H9 (cell line): ENCODE results near the gene ELMOD2. TPM values are rescaled to one million over a fixed set of nuclear protein-coding genes. Genes with fewer than 3 reads are reported as not detected.

Experiments
- DNase-seq: peaks from one replicate; pipeline ENCODE4 v3.0.0-alpha.2; 2017
- H2AFZ ChIP-seq: one replicate; pipeline ENCODE4 v1.6.1; 2013; ENCODE audit warnings: mild to moderate bottlenecking, low read length, control low read depth, moderate library complexity
- H2AK5ac ChIP-seq: 2 replicates; pipeline ENCODE4 v1.6.1; 2013; ENCODE audit warnings: low read length, control low read depth, mixed read lengths; ENCODE audit not compliant: insufficient read length
- H2BK120ac ChIP-seq: one replicate; pipeline ENCODE4 v1.6.1; 2013; ENCODE audit warnings: low read depth, mild to moderate bottlenecking, low read length, control low read depth, inconsistent platforms; ENCODE audit not compliant: poor library complexity, severe bottlenecking
- H2BK12ac ChIP-seq: 2 replicates; pipeline ENCODE4 v1.6.1; 2013; ENCODE audit warnings: low read length, control low read depth, mixed read lengths, low read depth; ENCODE audit not compliant: insufficient read length
- H2BK15ac ChIP-seq: 2 replicates; pipeline ENCODE4 v1.6.1; 2013; ENCODE audit warnings: low read depth, low read length, control low read depth
- H2BK20ac ChIP-seq: one replicate; pipeline ENCODE4 v1.6.1; 2013; ENCODE audit warnings: low read depth, mild to moderate bottlenecking, low read length, control low read depth, inconsistent platforms; ENCODE audit not compliant: poor library complexity, severe bottlenecking
- H2BK5ac ChIP-seq: 2 replicates; pipeline ENCODE4 v1.6.1; 2013; ENCODE audit warnings: low read length, control low read depth, mixed read lengths; ENCODE audit not compliant: insufficient read length
- H3K14ac ChIP-seq: 2 replicates; pipeline ENCODE4 v1.6.1; 2013; ENCODE audit warnings: low read length, control low read depth; ENCODE audit not compliant: insufficient read depth
- H3K18ac ChIP-seq: 2 replicates; pipeline ENCODE4 v1.6.1; 2013; ENCODE audit warnings: low read depth, mild to moderate bottlenecking, mixed read lengths, low read length, control low read depth; ENCODE audit not compliant: insufficient read length
- H3K23ac ChIP-seq: 2 replicates; pipeline ENCODE4 v1.6.1; 2013; ENCODE audit warnings: low read length, control low read depth, mixed read lengths, low read depth; ENCODE audit not compliant: insufficient read length
- H3K23me2 ChIP-seq: 2 replicates; pipeline ENCODE4 v1.6.1; 2013; ENCODE audit warnings: low read depth, mild to moderate bottlenecking, mixed read lengths, low read length, control low read depth; ENCODE audit not compliant: insufficient read length, poor library complexity, severe bottlenecking
- H3K27ac ChIP-seq: 2 replicates; pipeline ENCODE4 v1.5.1; 2013; ENCODE audit warnings: low read length, control low read depth, mixed read lengths, low read depth; ENCODE audit not compliant: insufficient read length
- H3K27me3 ChIP-seq: 2 replicates; pipeline ENCODE4 v1.6.1; 2013; ENCODE audit warnings: low read length, control low read depth, inconsistent platforms; ENCODE audit not compliant: insufficient read depth
- H3K4ac ChIP-seq: 2 replicates; pipeline ENCODE4 v1.6.1; 2013; ENCODE audit warnings: low read depth, mild to moderate bottlenecking, control low read depth, inconsistent platforms, low read length, moderate library complexity
- H3K4me1 ChIP-seq: 2 replicates; pipeline ENCODE4 v1.6.1; 2013; ENCODE audit warnings: low read length, control low read depth, inconsistent platforms; ENCODE audit not compliant: insufficient read depth
- H3K4me2 ChIP-seq: 2 replicates; pipeline ENCODE4 v1.6.1; 2013; ENCODE audit warnings: low read length, control low read depth, mixed read lengths; ENCODE audit not compliant: insufficient read length, insufficient read depth
- H3K56ac ChIP-seq: 2 replicates; pipeline ENCODE4 v1.6.1; 2013; ENCODE audit warnings: low read depth, mild to moderate bottlenecking, mixed read lengths, low read length, control low read depth; ENCODE audit not compliant: insufficient read length
- H3K79me1 ChIP-seq: 2 replicates; pipeline ENCODE4 v1.6.1; 2013; ENCODE audit warnings: low read depth, mild to moderate bottlenecking, moderate library complexity, low read length, control low read depth, inconsistent platforms; ENCODE audit not compliant: insufficient read depth, poor library complexity, severe bottlenecking
- H3K79me2 ChIP-seq: 2 replicates; pipeline ENCODE4 v1.6.1; 2013; ENCODE audit warnings: low read length, control low read depth, inconsistent platforms; ENCODE audit not compliant: insufficient read depth
- H3K9ac ChIP-seq: 2 replicates; pipeline ENCODE4 v1.6.1; 2013; ENCODE audit warnings: low read length, control low read depth, mixed read lengths; ENCODE audit not compliant: insufficient read length; ENCODE audit errors: extremely low read depth
- H3K9me3 ChIP-seq: one replicate; pipeline ENCODE4 v1.6.1; 2013; ENCODE audit warnings: low read depth, low read length, inconsistent platforms; ENCODE audit not compliant: control insufficient read depth
- H3T11ph ChIP-seq: one replicate; pipeline ENCODE4 v1.6.1; 2013; ENCODE audit warnings: mild to moderate bottlenecking, low read length, control low read depth, inconsistent platforms
- H4K20me1 ChIP-seq: one replicate; pipeline ENCODE4 v1.6.1; 2013; ENCODE audit not compliant: control insufficient read depth, insufficient read length, insufficient read depth
- H4K5ac ChIP-seq: 2 replicates; pipeline ENCODE4 v1.6.1; 2013; ENCODE audit warnings: low read depth, mild to moderate bottlenecking, mixed read lengths, low read length, control low read depth; ENCODE audit not compliant: insufficient read length
- H4K8ac ChIP-seq: replicated peaks from 2 replicates; pipeline ENCODE4 v1.6.1; 2013; ENCODE audit warnings: low read length, control low read depth, mixed read lengths, low read depth; ENCODE audit not compliant: insufficient read length
- H4K91ac ChIP-seq: 2 replicates; pipeline ENCODE4 v1.6.1; 2013; ENCODE audit warnings: low read depth, mild to moderate bottlenecking, moderate library complexity, mixed read lengths, low read length, control low read depth; ENCODE audit not compliant: insufficient read length
- H3K27ac Mint-ChIP-seq, 3 experiments: 2 replicates in 2 of 3; 3 replicates in 1 of 3; pipeline ENCODE4 v1.8.0; 2020 to 2021; ENCODE audit warnings: mixed read lengths in 3 of 3, mild to moderate bottlenecking in 1 of 3, moderate library complexity in 1 of 3
- H3K27me3 Mint-ChIP-seq: 2 replicates; pipeline ENCODE4 v1.8.0; 2021; ENCODE audit warnings: low read depth, mild to moderate bottlenecking, moderate library complexity, mixed read lengths
- H3K36me3 Mint-ChIP-seq, 3 experiments: 2 replicates in 2 of 3; 3 replicates in 1 of 3; pipeline ENCODE4 v1.8.0; 2020 to 2021; ENCODE audit warnings: low read depth in 3 of 3, mixed read lengths in 3 of 3; ENCODE audit not compliant: insufficient read depth in 1 of 3
- H3K4me1 Mint-ChIP-seq, 2 experiments: 2 replicates each; pipeline ENCODE4 v1.8.0; 2020; ENCODE audit warnings: mixed read lengths in 2 of 2
- H3K4me3 Mint-ChIP-seq, 2 experiments: 2 replicates in 1 of 2; 3 replicates in 1 of 2; pipeline ENCODE4 v1.8.0; 2020 to 2021; ENCODE audit warnings: mild to moderate bottlenecking in 2 of 2, mixed read lengths in 2 of 2, moderate library complexity in 1 of 2
- H3K9me3 Mint-ChIP-seq, 2 experiments: 2 replicates in 1 of 2; 3 replicates in 1 of 2; pipeline ENCODE4 v1.8.0; 2020; ENCODE audit warnings: mild to moderate bottlenecking in 2 of 2, mixed read lengths in 2 of 2, moderate library complexity in 1 of 2
- WGBS: extraction: QIAGEN DNeasy Blood & Tissue Kit; methylation state at CpG from one replicate; pipeline ENCODE4 v1.1.7; 2013; ENCODE audit warnings: missing lambda C conversion rate, low lambda C conversion rate, mixed read lengths; ENCODE audit not compliant: insufficient read length; ENCODE audit errors: extremely low coverage; 5-methylcytosine and 5-hydroxymethylcytosine counted together
- total RNA-seq: library from RNA; stranded (reverse); gene quantifications from 2 replicates; pipeline ENCODE4 v1.2.1, GENCODE V29; 2021
- TF ChIP-seq, protein P1 (sequence below): fragments of 200-600 bp; sonication (generic); conservative IDR thresholded peaks from 3 replicates; pipeline ENCODE4 v1.8.0; 2021; ENCODE audit warnings: antibody characterized with exemption, mild to moderate bottlenecking

The ELMOD2 gene
- total RNA-seq, 1 experiment from 2014 or later: 26.3 TPM

DNA sequence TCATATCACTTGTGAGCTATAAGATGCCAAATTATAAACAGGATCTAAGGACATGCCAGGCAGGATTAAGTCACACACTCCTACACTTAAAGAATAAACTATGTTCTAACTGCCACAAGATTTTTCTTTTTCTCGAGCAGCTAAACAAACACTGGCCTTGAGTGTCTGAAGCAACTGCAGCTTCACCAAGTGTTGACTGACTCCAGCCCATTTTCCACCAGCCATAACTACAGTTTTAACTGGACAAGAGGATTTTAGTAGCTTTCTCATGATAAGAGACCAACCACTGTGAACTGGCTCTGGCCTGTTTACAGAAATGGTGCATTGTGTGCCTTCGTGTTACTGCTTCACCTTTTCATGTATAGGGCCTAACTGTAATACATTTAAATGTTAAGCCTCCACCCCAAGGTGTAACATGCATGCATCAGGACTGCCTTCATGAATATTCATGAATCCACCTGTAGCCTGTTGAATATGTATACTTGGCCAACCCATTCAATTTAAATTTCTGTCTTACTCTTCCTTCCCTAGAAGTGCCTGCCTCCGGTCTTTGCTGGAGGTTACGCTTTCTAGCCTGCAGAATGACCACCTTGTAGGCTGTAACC is 34.0 kb downstream of the ELMOD2 start:
- TF ChIP-seq, protein P1, sequence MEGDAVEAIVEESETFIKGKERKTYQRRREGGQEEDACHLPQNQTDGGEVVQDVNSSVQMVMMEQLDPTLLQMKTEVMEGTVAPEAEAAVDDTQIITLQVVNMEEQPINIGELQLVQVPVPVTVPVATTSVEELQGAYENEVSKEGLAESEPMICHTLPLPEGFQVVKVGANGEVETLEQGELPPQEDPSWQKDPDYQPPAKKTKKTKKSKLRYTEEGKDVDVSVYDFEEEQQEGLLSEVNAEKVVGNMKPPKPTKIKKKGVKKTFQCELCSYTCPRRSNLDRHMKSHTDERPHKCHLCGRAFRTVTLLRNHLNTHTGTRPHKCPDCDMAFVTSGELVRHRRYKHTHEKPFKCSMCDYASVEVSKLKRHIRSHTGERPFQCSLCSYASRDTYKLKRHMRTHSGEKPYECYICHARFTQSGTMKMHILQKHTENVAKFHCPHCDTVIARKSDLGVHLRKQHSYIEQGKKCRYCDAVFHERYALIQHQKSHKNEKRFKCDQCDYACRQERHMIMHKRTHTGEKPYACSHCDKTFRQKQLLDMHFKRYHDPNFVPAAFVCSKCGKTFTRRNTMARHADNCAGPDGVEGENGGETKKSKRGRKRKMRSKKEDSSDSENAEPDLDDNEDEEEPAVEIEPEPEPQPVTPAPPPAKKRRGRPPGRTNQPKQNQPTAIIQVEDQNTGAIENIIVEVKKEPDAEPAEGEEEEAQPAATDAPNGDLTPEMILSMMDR: no peak
- no peak overlapping the region for H3K4me2 ChIP-seq

More for the DNA sequence above, 34.0 kb downstream of the ELMOD2 start:
- H2BK120ac ChIP-seq: no peak overlapping the region
- H2BK12ac ChIP-seq: no peak overlapping the region
- no peak overlapping the region for H4K5ac ChIP-seq
- no peak overlapping the region for H3K27ac ChIP-seq
- Mint-ChIP-seq H3K9me3 (no peaks in the 10 kb centered on the region; a peak in 1 of 5 replicates), H3K27ac (peak overlapping the region in 2 of 3 experiments; percentile 60 to 61; a peak in 4 of 7 replicates), H3K27me3 (peaks cover 4% of the 10 kb centered on the region; the same call in 1 of the 2 replicates), H3K36me3 (no peaks in the 10 kb centered on the region), H3K4me1 (peaks cover 34 to 36% of the 10 kb centered on the region in 2 experiments), H3K4me3 (no peak overlapping the region; a peak in 1 of 5 replicates)
- H3K79me2 ChIP-seq: no peaks in the 10 kb centered on the region
- no peak overlapping the region for H2AFZ ChIP-seq
- no peak overlapping the region for H3K14ac ChIP-seq
- no peak overlapping the region for H3K56ac ChIP-seq
- H3K27me3 ChIP-seq: no peaks in the 10 kb centered on the region
- no peak overlapping the region for H2BK5ac ChIP-seq
- no peaks in the 10 kb centered on the region for H3K79me1 ChIP-seq
- no peaks in the 10 kb centered on the region for H4K20me1 ChIP-seq
- H3K4ac ChIP-seq: no peak overlapping the region
- H3K18ac ChIP-seq: no peak overlapping the region
- no peak overlapping the region for H2BK20ac ChIP-seq
- no peak overlapping the region for H4K8ac ChIP-seq
- H4K91ac ChIP-seq: no peak overlapping the region
- H2BK15ac ChIP-seq: no peak overlapping the region
- H3K4me1 ChIP-seq: peaks cover 8% of the 10 kb centered on the region; the same call in 1 of the 2 replicates
- no peak for DNase-seq
- no peaks in the 10 kb centered on the region for H3K23me2 ChIP-seq
- no peak overlapping the region for H3T11ph ChIP-seq
- no peak overlapping the region for H3K9ac ChIP-seq
- no peak overlapping the region for H3K23ac ChIP-seq
- no peaks in the 10 kb centered on the region for H3K9me3 ChIP-seq
- no peak overlapping the region for H2AK5ac ChIP-seq
- no CpG with 5 or more reads among the region's 4 CpGs for WGBS
